NCI-H345 treated with DMSO at 0.1 percent for 48 hours (cell line): ENCODE results near the gene SF3B6.

Experiments
- DNase-seq: peaks from one replicate; lab custom pipeline; 2025; ENCODE audit not compliant: unreplicated experiment; lab: John Stamatoyannopoulos, UW

SF3B6 gene

GRCh38 chr2:24021122-24021998, 54.8 kb downstream of the SF3B6 start:
- no peak for DNase-seq

- DNase-seq, result no peak
These were observed 55.9 kb downstream of the SF3B6 start for GRCh38 chr2:24020244-24020643.

DNA sequence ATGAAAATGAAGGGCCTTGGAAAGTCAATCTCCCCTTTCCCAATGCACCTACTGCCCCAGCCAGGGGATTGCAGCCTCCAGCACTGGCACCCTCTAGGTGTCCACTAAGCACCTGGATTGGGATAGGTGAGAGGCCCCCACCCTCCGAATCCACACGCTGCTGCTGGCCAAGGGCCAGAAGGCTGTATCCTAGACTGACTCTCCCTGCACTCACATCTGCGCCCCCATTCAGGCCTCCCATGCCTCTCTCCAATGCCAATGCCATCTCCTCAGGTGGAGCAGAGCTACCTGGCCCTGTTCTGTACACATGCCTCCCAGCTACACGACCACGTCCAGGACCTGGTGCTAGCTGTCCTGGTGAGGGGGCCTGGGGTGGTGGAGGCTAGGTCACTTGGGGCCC, 56.4 kb downstream of the SF3B6 start:
- DNase-seq, result no peak

GRCh38 chr2:24018241-24018640, 57.9 kb downstream of the SF3B6 start:
- no peak for DNase-seq

GRCh38 chr2:24017711-24018110, 58.4 kb downstream of the SF3B6 start:
- no peak for DNase-seq
